Right lobe of liver (tissue), 6 donors: Measurements from ENCODE around the gene TSC22D3. TPM values are rescaled to one million over a fixed set of nuclear protein-coding genes. Genes with fewer than 3 reads are reported as not detected.

Source experiments
- ATAC-seq, 4 donors: fragments of 200-7000 bp; cut with Tn5 transposase; one replicate each; pipeline ENCODE4 v1.9.1; 2020; ENCODE audit warnings: mild to moderate bottlenecking in 4 of 4, moderate library complexity in 4 of 4
- DNase-seq, 3 donors: peaks; one replicate each; pipeline ENCODE4 v3.0.0-alpha.2; 2020
- H3K27ac ChIP-seq, 3 donors: fragments of 200-600 bp; one replicate each; pipeline ENCODE4 v1.8.0; 2022
- H3K27me3 ChIP-seq, 2 donors: fragments of 200-600 bp; one replicate each; pipeline ENCODE4 v1.8.0; 2022
- H3K36me3 ChIP-seq, 4 donors: fragments of 200-600 bp; sonication (generic) in 1 of 4; one replicate each; pipeline versions ENCODE4 v1.5.1 to v1.8.0; 2017 to 2022; ENCODE audit warnings: control low read depth in 1 of 4
- H3K4me1 ChIP-seq, 4 donors: fragments of 200-600 bp; sonication (generic) in 1 of 4; one replicate each; pipeline versions ENCODE4 v1.5.1 to v1.8.0; 2017 to 2022; ENCODE audit warnings: control low read depth in 1 of 4
- H3K4me3 ChIP-seq, 3 donors: fragments of 200-600 bp; one replicate each; pipeline ENCODE4 v1.8.0; 2022
- H3K9me3 ChIP-seq, 4 donors: fragments of 200-600 bp; sonication (generic) in 1 of 4; one replicate each; pipeline versions ENCODE4 v1.5.1 to v1.8.0; 2017 to 2022; ENCODE audit warnings: control low read depth in 1 of 4
- POLR2A ChIP-seq: fragments of 450-650 bp; IDR thresholded peaks from one replicate; pipeline ENCODE4 v1.6.1; 2017; ENCODE audit warnings: antibody characterized with exemption, mild to moderate bottlenecking
- WGBS: methylation state at CpG from one replicate; pipeline ENCODE4 v1.1.6; 2018; ENCODE audit warnings: low coverage, low lambda C conversion rate; ENCODE audit not compliant: insufficient coverage; ENCODE audit errors: missing lambda C conversion rate; 5-methylcytosine and 5-hydroxymethylcytosine counted together
- intact Hi-C, 2 donors: fragments of 100-400 bp; cut with DNase I; formaldehyde crosslinking; loops; one replicate each; pipeline versions ENCODE4 v1.11.2 to v1.14.1; 2022
- total RNA-seq, 6 experiments: library from RNA; depleted of rRNA in 2 of 6; stranded (reverse); fragments of >200 nt in 2 of 6; fragmentation: NEBNext Ultra II Directional in 3 of 6; extraction: Animal tissue kit (Norgen Biotek cat#: 25700) in 3 of 6; gene quantifications; one replicate each; pipeline versions ENCODE4 v1.1.0 to v1.2.4, GENCODE V29; 2016 to 2023
- TF ChIP-seq, protein P1 (sequence below), 4 donors: fragments of 200-600 bp in 3 of 4; fragments of 450-650 bp in 1 of 4; IDR thresholded peaks; one replicate each; pipeline versions ENCODE4 v1.5.1 to v1.8.0; 2016 to 2022; ENCODE audit warnings: antibody characterized with exemption in 4 of 4, mild to moderate bottlenecking in 2 of 4
- donor health status: DM: no; HTN: yes; CAD: no.
- donor health status: DM: no; HTN: no; CAD: no.
- donor health status: DM: no; HTN: no; CAD: no.
- donor health status: DM: no; HTN: yes; CAD: no.
- donor health status: DM: no; HTN: yes; CAD: no.

The TSC22D3 gene
- total RNA-seq, 6 experiments from 2014 or later, result 7.4 to 118 (median 60.3) TPM

DNA sequence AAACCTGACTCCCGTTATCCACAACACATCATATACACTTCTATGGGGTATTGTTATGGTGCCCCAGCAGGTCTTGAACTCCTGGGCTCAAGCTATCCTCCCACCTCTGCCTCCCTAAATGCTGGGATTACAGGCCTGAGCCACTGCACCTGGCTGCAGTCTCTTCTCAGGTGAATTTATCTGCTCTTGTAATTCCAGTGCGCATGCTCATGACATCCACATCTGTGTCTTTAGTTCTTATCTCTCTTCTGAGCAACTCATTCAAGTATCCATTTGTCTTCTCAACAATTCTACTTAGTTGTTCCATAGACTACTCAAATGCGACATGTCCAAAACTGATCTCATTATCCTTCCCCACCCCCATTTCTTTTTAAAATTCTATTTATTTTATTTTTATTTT lies 29.6 kb upstream of the TSC22D3 start:
- intact Hi-C loops, result no loop called here
- Histone ChIP-seq H3K27me3 (peaks cover 0 to 8% of the 10 kb centered on the region in 2 donors), H3K4me1 (no peaks in the 10 kb centered on the region), H3K27ac (no peak overlapping the region), H3K4me3 (no peak overlapping the region), H3K36me3 (no peaks in the 10 kb centered on the region), H3K9me3 (peaks cover 0 to 2% (median 0%) of the 10 kb centered on the region in 4 donors)
- WGBS, result 79% methylated on average over 3 of the region's 3 CpGs
- DNase-seq, result no peak
- ATAC-seq, result no peak
- TF ChIP-seq, protein P1, sequence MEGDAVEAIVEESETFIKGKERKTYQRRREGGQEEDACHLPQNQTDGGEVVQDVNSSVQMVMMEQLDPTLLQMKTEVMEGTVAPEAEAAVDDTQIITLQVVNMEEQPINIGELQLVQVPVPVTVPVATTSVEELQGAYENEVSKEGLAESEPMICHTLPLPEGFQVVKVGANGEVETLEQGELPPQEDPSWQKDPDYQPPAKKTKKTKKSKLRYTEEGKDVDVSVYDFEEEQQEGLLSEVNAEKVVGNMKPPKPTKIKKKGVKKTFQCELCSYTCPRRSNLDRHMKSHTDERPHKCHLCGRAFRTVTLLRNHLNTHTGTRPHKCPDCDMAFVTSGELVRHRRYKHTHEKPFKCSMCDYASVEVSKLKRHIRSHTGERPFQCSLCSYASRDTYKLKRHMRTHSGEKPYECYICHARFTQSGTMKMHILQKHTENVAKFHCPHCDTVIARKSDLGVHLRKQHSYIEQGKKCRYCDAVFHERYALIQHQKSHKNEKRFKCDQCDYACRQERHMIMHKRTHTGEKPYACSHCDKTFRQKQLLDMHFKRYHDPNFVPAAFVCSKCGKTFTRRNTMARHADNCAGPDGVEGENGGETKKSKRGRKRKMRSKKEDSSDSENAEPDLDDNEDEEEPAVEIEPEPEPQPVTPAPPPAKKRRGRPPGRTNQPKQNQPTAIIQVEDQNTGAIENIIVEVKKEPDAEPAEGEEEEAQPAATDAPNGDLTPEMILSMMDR (IDR thresholded peaks at IDR 0.05), result no peak
- TF ChIP-seq POLR2A, result no peak

DNA sequence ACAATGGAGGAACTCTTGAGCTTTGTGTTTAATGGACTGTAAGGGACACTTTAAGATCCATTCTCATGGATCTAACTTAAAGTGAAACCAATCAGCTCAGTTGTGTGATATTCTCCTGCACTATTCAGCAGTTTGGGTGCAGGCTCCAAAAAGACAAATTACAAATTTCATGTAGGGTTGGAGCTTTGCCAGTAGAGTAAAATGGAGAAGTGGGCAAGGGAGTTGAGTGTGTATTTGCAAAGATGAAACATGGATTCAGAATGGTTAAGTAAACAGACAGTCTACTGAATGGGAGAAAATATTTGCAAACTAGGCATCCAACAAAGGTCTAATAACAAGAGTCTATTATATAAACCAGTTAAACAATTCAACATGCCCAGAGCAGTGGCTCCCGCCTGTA lies 28.8 kb upstream of the TSC22D3 start:
- DNase-seq (no peak), ATAC-seq (no peak)
- peaks cover 0 to 2% (median 0%) of the 10 kb centered on the region in 4 donors for H3K9me3 ChIP-seq
- H3K27ac ChIP-seq, result no peak overlapping the region
- intact Hi-C loops, result no loop called here
- no peaks in the 10 kb centered on the region for H3K4me1 ChIP-seq
- WGBS, result 56% methylated on average over 1 of the region's 1 CpG
- H3K36me3 ChIP-seq, result no peaks in the 10 kb centered on the region
- TF ChIP-seq POLR2A, result no peak
- TF ChIP-seq, protein P1 (IDR thresholded peaks at IDR 0.05), result no peak
- peaks cover 0 to 8% of the 10 kb centered on the region in 2 donors for H3K27me3 ChIP-seq
- no peak overlapping the region for H3K4me3 ChIP-seq

DNA sequence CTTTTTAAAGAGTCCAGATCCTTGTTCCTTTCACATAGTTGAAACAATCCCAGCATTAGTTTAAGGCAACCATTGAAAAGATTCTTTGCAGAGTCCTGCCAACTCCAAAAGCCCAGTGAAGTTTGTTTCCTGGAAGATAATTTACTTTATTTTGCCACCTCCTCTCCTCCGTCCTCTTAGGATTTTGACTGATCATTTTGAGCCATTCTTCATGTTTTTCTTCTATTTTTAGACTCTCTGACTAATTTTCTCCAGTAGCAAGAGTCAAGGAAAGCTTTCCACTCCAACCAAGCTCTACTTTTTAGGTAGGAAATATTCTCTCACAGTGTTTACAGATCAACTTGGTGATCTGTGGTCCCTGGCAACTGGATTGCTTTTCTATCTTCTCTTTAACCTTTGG lies 12.2 kb upstream of the TSC22D3 start:
- no peak overlapping the region for H3K4me3 ChIP-seq
- 0% methylated on average over 1 of the region's 1 CpG for WGBS
- no peaks in the 10 kb centered on the region for H3K9me3 ChIP-seq
- no peak overlapping the region for H3K27ac ChIP-seq
- TF ChIP-seq, protein P1 (IDR thresholded peaks at IDR 0.05), result no peak
- TF ChIP-seq POLR2A, result no peak
- H3K36me3 ChIP-seq, result no peaks in the 10 kb centered on the region
- DNase-seq (no peak), ATAC-seq (no peak)
- peaks cover 4 to 9% of the 10 kb centered on the region in 2 donors for H3K27me3 ChIP-seq
- H3K4me1 ChIP-seq, result no peaks in the 10 kb centered on the region
- intact Hi-C loops, result no loop called here

DNA sequence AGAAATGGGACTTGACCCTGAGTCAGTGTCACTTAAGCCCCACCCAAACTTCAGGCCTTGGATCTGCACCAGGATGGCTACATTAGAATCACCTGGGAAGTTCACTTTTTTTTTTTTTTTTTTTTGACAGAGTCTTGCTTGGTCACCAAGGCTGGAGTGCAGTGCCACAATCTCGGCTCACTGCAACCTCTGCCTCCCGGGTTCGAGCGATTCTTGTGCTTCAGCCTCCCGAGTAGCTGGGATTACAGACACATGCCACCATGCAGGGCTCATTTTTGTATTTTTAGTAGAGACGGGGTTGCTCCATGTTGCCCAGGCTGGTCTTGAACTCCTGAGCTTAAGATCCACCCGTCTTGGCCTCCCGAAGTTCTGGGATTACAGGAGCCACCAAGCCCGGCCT lies 4.9 kb upstream of the TSC22D3 start:
- Histone ChIP-seq H3K4me3 (no peak overlapping the region), H3K9me3 (no peaks in the 10 kb centered on the region), H3K27ac (no peak overlapping the region), H3K27me3 (peaks cover 0 to 7% of the 10 kb centered on the region in 2 donors), H3K4me1 (no peaks in the 10 kb centered on the region), H3K36me3 (no peaks in the 10 kb centered on the region)
- ATAC-seq (no peak), DNase-seq (no peak)
- 72% methylated on average over 6 of the region's 9 CpGs for WGBS
- TF ChIP-seq, protein P1 (IDR thresholded peaks at IDR 0.05), result no peak
- no peak for TF ChIP-seq POLR2A
- intact Hi-C loops, result no loop called here

DNA sequence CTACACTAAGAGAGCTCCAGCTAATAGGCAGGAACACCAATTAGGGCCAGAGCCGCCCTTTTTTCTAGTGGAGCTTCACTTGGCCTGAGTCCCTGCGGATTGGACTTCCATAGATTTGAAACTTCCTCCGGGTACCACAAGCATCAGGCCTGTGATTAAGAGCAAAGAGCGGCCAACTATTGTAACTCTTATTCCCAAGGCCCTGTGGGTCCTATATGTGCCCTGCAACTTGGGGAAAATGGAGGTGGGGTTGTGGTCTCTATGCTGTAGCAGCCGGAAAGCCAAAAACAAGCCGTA lies 1.9 kb upstream of the TSC22D3 start, which contains the start of gene NCBP2L:
Gene NCBP2L, plus strand, starts transcription at position 198 of the 297 bp plus-strand sequence. CDS start 16,488 bp downstream, outside the sequence.
- Histone ChIP-seq H3K27ac (peak within 1 kb of the TSS in 1 of 3 donors; percentile 73), H3K4me3 (peak within 1 kb of the TSS; percentile 4 to 67 (median 65))
- intact Hi-C loops, result loop anchor here (10.0 kb wide), 3 partner anchors 63 to 123 kb away; no protein-coding TSS in a partner anchor

More for the DNA sequence above, 1.9 kb upstream of the TSC22D3 start, which contains the start of gene NCBP2L:
- H3K27me3 ChIP-seq, result peaks cover 0 to 3% of the 10 kb centered on the region in 2 donors
- no peak for ATAC-seq
- 50% methylated on average over 5 of the region's 6 CpGs for WGBS
- no peaks in the 10 kb centered on the region for H3K36me3 ChIP-seq
- DNase-seq, result no peak
- H3K4me1 ChIP-seq, result no peaks in the 10 kb centered on the region
- no peaks in the 10 kb centered on the region for H3K9me3 ChIP-seq
- TF ChIP-seq POLR2A, result no peak
- TF ChIP-seq, protein P1 (IDR thresholded peaks at IDR 0.05), result no peak
